Measurements from ENCODE around the gene RTCA.

DNA sequence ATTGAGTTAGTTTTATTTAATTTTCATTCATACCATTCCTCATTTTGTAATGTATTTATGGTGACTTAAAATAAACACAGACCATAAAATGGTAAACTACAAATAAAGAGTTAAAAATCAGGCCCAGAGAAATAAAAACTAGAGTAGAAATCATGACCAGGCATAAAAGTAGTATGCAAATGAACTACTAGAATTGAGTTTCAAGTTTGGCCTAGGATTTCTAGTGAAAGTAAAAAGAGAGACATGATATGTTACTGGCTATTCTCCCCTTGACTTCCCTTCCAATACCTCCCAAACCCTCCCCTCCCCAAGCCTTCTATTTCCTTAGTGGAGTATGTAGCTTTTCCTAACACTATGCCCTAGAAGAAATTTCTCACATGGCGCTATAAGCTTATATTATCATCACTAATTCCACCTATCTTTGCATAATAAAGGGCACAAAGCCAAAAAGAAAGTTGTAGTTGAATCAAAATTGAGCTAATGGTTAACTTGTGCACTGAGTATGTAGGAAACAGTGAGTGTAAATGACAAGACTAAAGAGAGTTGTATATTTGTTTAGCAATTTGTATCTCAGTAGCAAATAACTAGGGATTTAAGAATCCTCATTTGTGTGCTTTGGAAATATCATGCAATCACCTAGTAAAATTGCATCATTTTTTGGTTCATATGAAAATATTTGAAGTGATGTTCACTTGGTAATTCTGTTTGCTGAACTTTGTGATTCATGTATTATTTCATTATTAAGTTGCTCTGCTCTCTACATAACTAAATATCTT is 56.6 kb downstream of the RTCA start:
- TF ChIP-seq, protein P1, sequence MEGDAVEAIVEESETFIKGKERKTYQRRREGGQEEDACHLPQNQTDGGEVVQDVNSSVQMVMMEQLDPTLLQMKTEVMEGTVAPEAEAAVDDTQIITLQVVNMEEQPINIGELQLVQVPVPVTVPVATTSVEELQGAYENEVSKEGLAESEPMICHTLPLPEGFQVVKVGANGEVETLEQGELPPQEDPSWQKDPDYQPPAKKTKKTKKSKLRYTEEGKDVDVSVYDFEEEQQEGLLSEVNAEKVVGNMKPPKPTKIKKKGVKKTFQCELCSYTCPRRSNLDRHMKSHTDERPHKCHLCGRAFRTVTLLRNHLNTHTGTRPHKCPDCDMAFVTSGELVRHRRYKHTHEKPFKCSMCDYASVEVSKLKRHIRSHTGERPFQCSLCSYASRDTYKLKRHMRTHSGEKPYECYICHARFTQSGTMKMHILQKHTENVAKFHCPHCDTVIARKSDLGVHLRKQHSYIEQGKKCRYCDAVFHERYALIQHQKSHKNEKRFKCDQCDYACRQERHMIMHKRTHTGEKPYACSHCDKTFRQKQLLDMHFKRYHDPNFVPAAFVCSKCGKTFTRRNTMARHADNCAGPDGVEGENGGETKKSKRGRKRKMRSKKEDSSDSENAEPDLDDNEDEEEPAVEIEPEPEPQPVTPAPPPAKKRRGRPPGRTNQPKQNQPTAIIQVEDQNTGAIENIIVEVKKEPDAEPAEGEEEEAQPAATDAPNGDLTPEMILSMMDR (IDR thresholded peaks at IDR 0.05) = no peak
- TF ChIP-seq POLR2A (IDR thresholded peaks at IDR 0.05) = no peak

Data from heart left ventricle (tissue), 13 donors.